ENCODE measurements around the gene MTMR4.
A peak's percentile ranks its signal among the peaks of the same experiment; 100 is the strongest.

The MTMR4 gene

DNA sequence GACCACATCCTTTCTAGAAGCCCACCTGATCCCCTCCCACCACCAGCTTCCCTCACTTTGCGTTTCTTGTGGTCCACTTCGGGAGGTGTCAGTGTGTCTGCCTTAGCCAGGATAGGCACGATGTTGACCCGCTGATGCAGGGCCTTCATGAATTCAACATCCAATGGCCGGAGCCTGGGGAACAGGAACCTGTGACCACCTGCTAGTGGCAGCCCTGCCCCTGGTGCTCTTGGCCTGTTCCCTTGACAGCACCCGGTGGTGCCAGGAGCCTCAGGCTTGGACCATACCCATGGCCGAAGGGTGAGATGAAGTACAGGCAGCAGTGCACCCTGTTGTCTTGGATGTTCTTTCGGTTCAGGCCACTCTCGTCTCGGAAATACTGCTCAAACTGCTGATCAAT is 7.2 kb upstream of the MTMR4 start:
- ChIA-PET POLR2A (no interaction called here), CTCF (interaction anchor here (0.8 to 2.6 kb wide), 4 partner anchors 66 to 495 kb away, joined by 3 to 8 read pairs (median 4); no protein-coding TSS in a partner anchor)
- H3K4me3 ChIP-seq (ENCODE audit: low read depth, low read length), result no peak overlapping the region
- DNase-seq (ENCODE audit: low read depth, low spot score), result no peak
- TF ChIP-seq, protein P1, sequence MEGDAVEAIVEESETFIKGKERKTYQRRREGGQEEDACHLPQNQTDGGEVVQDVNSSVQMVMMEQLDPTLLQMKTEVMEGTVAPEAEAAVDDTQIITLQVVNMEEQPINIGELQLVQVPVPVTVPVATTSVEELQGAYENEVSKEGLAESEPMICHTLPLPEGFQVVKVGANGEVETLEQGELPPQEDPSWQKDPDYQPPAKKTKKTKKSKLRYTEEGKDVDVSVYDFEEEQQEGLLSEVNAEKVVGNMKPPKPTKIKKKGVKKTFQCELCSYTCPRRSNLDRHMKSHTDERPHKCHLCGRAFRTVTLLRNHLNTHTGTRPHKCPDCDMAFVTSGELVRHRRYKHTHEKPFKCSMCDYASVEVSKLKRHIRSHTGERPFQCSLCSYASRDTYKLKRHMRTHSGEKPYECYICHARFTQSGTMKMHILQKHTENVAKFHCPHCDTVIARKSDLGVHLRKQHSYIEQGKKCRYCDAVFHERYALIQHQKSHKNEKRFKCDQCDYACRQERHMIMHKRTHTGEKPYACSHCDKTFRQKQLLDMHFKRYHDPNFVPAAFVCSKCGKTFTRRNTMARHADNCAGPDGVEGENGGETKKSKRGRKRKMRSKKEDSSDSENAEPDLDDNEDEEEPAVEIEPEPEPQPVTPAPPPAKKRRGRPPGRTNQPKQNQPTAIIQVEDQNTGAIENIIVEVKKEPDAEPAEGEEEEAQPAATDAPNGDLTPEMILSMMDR (IDR thresholded peaks at IDR 0.05; ENCODE audit: insufficient read depth, low read length, missing control alignments), result no peak

DNA sequence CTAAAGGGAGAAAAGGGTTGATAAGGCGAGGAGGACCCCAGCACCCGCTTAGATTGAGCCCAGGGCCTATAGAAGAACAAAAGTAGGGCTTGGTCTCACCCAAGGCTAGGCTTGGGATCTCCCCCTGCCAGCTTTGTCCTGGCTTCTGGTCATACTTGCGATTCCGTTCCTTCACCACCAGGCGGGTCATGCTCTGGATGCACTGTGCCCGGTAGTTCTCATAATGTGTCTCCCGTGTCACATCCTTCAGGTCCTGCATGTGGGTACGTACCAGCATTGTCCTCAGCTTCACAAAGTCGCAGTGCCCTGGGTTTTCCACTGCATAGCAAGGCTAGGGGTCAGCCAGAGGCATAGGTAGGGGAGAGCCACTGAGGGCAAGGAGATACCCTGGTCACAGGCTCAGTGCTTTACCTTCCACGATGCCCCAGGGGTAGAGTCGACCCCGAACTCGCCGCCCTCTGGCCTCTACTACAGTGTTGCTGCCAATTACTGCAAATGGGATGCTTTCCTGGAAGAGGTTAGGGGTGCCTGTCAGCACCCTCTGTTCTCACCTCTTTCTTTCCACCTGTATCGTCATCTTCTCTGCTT is 6.5 kb upstream of the MTMR4 start:
- POLR2A ChIA-PET, result interaction anchor here (1.0 kb wide), 1 partner anchor 110 kb away, joined by 4 read pairs; no protein-coding TSS in a partner anchor
- TF ChIP-seq, protein P1 (IDR thresholded peaks at IDR 0.05; ENCODE audit: insufficient read depth, low read length, missing control alignments), result peak; percentile 49
- no peak overlapping the region for H3K4me3 ChIP-seq (ENCODE audit: low read depth, low read length)

DNA sequence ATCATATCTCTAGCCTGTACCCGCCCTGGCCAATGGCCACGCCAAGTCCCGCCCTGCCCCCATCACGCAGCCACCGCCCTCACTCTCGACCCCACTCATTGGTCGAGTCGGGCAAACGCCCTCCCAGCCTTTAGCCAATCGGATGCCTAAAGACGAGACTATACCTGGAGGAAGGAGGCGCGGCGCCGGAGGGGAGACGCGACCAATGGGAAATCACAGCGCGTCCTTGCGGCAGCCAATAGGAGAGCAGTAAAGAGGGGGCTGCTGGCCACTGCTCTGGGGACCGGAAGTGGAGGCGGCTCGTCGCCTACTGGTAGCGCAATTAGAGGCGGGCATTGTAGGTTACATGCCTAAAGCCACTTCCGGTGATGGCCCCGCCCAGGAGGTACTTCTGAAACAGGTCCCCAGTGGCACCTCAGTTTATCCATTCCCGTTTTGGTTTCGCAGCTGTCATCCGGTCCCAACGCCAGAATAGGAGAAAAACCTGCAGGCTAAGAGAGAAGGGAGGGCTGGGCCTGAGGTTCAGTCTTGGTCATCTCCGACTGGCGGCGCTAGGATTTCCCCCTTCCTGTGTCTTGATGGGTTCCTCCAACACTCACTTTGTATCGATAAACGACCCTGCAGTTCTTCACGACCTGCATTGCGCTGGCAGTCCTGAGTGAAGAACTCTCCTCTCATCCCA is 3.6 kb upstream of the MTMR4 start:
- peak; percentile 99 for DNase-seq (ENCODE audit: low read depth, low spot score)
- CTCF ChIA-PET, result interaction anchor here (1.0 to 3.6 kb wide), 15 partner anchors 11 to 488 kb away, joined by 3 to 68 read pairs (median 5); no protein-coding TSS in a partner anchor
- TF ChIP-seq, protein P1 (IDR thresholded peaks at IDR 0.05; ENCODE audit: insufficient read depth, low read length, missing control alignments), result no peak
- peak overlapping the region; percentile 84 for H3K4me3 ChIP-seq (ENCODE audit: low read depth, low read length)
- POLR2A ChIA-PET, result interaction anchor here (1.0 to 2.6 kb wide), 5 partner anchors 113 to 174 kb away, joined by 3 to 65 read pairs (median 6); partner anchors contain the start of genes RAD51C, SUPT4H1 and TEX14

More for the DNA sequence above, 6.5 kb upstream of the MTMR4 start:
- no peak for DNase-seq (ENCODE audit: low read depth, low spot score)
- CTCF ChIA-PET, result interaction anchor here (0.8 to 3.6 kb wide), 9 partner anchors 8 to 485 kb away, joined by 3 to 20 read pairs (median 3); no protein-coding TSS in a partner anchor

DNA sequence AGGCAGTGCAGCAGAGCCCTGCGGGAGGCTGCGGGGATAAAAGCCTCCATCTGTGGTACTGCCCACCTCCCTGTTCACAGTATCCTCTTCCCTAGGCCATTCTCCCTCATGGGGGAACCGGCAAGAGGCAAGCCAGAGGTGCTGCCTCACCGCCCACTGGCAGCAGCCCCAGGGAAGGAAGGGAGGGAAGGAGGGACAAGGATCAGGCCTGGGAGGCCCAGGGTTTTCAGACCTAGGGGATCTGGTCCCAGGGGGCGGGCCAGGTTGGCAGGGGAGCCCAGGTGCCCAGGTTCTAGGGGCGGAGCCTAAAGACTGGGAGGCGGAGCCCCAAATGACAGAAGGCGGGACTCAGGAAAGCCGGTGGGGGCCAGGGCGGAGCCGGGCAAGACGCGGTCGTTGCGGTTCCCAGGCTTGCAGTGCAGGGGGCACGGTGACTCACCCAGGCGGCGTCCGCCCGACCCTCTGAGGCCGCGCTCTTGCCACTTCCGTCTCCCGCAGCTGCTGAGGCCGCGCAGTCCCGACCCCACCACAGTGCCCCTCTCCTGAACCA is 3.0 kb upstream of the MTMR4 start:
- TF ChIP-seq, protein P1 (IDR thresholded peaks at IDR 0.05; ENCODE audit: insufficient read depth, low read length, missing control alignments), result no peak
- DNase-seq (ENCODE audit: low read depth, low spot score), result no peak
- H3K4me3 ChIP-seq (ENCODE audit: low read depth, low read length), result peak overlapping the region; percentile 71
- ChIA-PET POLR2A (interaction anchor here (1.5 to 2.6 kb wide), 2 partner anchors 114 to 141 kb away, joined by 6 to 65 read pairs; no protein-coding TSS in a partner anchor), CTCF (interaction anchor here (2.0 to 3.6 kb wide), 4 partner anchors 11 to 489 kb away, joined by 11 to 68 read pairs (median 18); no protein-coding TSS in a partner anchor)

DNA sequence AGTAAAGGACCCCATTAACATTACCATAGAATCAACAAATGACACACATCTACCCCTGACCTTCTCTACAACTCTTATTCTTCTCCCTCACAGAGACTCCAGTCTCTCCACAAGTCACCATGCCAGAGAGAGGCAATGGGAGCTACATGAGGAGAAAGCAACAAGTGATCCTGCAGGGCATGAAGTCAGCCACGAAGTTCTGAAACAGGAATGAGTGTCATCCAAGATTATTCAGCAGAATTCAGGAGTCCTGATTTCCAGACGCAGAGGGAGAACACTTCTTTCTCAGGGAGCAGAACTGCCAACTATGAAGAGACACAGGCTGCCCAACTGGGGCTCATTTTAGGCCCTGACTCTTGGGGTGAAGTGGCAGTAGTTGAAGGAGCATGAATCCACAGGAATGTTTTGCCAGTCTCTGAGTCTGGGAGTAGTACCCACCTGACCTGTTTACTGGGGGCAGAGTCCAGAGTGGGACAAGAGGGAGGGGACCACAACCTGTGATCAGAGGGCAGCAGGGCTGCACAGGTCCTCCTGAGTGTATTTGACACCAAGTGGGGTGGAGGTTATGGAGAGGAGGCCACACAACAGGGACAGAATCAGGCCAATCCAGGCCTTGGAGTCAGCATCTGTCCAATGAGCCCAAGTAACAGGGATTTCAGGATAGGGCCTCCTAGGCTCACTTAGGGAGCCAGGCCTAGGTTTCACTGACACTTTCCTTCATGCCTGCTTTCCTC is 2.4 kb upstream of the MTMR4 start:
- CTCF ChIA-PET, result interaction anchor here (0.8 to 2.7 kb wide), 2 partner anchors 199 to 490 kb away, joined by 3 to 68 read pairs; no protein-coding TSS in a partner anchor
- POLR2A ChIA-PET, result interaction anchor here (2.6 kb wide), 1 partner anchor 114 kb away, joined by 65 read pairs; no protein-coding TSS in a partner anchor
- DNase-seq (ENCODE audit: low read depth, low spot score), result no peak
- TF ChIP-seq, protein P1 (IDR thresholded peaks at IDR 0.05; ENCODE audit: insufficient read depth, low read length, missing control alignments), result no peak
- H3K4me3 ChIP-seq (ENCODE audit: low read depth, low read length), result peak overlapping the region; percentile 71
